Right lobe of liver (tissue), 6 donors: ENCODE measurements around the gene TMUB1. TPM values are rescaled to one million over a fixed set of nuclear protein-coding genes. Genes with fewer than 3 reads are reported as not detected.

Experiments used
- ATAC-seq, 4 donors: fragments of 200-7000 bp; cut with Tn5 transposase; one replicate each; pipeline ENCODE4 v1.9.1; 2020; ENCODE audit warnings: mild to moderate bottlenecking in 4 of 4, moderate library complexity in 4 of 4
- DNase-seq, 3 donors: peaks; one replicate each; pipeline ENCODE4 v3.0.0-alpha.2; 2020
- H3K27ac ChIP-seq, 3 donors: fragments of 200-600 bp; one replicate each; pipeline ENCODE4 v1.8.0; 2022
- H3K27me3 ChIP-seq, 2 donors: fragments of 200-600 bp; one replicate each; pipeline ENCODE4 v1.8.0; 2022
- H3K36me3 ChIP-seq, 4 donors: fragments of 200-600 bp; sonication (generic) in 1 of 4; one replicate each; pipeline versions ENCODE4 v1.5.1 to v1.8.0; 2017 to 2022; ENCODE audit warnings: control low read depth in 1 of 4
- H3K4me1 ChIP-seq, 4 donors: fragments of 200-600 bp; sonication (generic) in 1 of 4; one replicate each; pipeline versions ENCODE4 v1.5.1 to v1.8.0; 2017 to 2022; ENCODE audit warnings: control low read depth in 1 of 4
- H3K4me3 ChIP-seq, 3 donors: fragments of 200-600 bp; one replicate each; pipeline ENCODE4 v1.8.0; 2022
- H3K9me3 ChIP-seq, 4 donors: fragments of 200-600 bp; sonication (generic) in 1 of 4; one replicate each; pipeline versions ENCODE4 v1.5.1 to v1.8.0; 2017 to 2022; ENCODE audit warnings: control low read depth in 1 of 4
- POLR2A ChIP-seq: fragments of 450-650 bp; IDR thresholded peaks from one replicate; pipeline ENCODE4 v1.6.1; 2017; ENCODE audit warnings: antibody characterized with exemption, mild to moderate bottlenecking
- WGBS: methylation state at CpG from one replicate; pipeline ENCODE4 v1.1.6; 2018; ENCODE audit warnings: low coverage, low lambda C conversion rate; ENCODE audit not compliant: insufficient coverage; ENCODE audit errors: missing lambda C conversion rate; 5-methylcytosine and 5-hydroxymethylcytosine counted together
- intact Hi-C, 2 donors: fragments of 100-400 bp; cut with DNase I; formaldehyde crosslinking; loops; one replicate each; pipeline versions ENCODE4 v1.11.2 to v1.14.1; 2022
- total RNA-seq, 6 experiments: library from RNA; depleted of rRNA in 2 of 6; stranded (reverse); fragments of >200 nt in 2 of 6; fragmentation: NEBNext Ultra II Directional in 3 of 6; extraction: Animal tissue kit (Norgen Biotek cat#: 25700) in 3 of 6; gene quantifications; one replicate each; pipeline versions ENCODE4 v1.1.0 to v1.2.4, GENCODE V29; 2016 to 2023
- TF ChIP-seq, protein P1 (sequence below), 4 donors: fragments of 200-600 bp in 3 of 4; fragments of 450-650 bp in 1 of 4; IDR thresholded peaks; one replicate each; pipeline versions ENCODE4 v1.5.1 to v1.8.0; 2016 to 2022; ENCODE audit warnings: antibody characterized with exemption in 4 of 4, mild to moderate bottlenecking in 2 of 4
- donor health status: DM: no; HTN: yes; CAD: no.
- donor health status: DM: no; HTN: no; CAD: no.
- donor health status: DM: no; HTN: no; CAD: no.
- donor health status: DM: no; HTN: yes; CAD: no.
- donor health status: DM: no; HTN: yes; CAD: no.

Gene TMUB1
- total RNA-seq, 6 experiments from 2014 or later, result 27.7 to 63.1 (median 41.8) TPM

DNA sequence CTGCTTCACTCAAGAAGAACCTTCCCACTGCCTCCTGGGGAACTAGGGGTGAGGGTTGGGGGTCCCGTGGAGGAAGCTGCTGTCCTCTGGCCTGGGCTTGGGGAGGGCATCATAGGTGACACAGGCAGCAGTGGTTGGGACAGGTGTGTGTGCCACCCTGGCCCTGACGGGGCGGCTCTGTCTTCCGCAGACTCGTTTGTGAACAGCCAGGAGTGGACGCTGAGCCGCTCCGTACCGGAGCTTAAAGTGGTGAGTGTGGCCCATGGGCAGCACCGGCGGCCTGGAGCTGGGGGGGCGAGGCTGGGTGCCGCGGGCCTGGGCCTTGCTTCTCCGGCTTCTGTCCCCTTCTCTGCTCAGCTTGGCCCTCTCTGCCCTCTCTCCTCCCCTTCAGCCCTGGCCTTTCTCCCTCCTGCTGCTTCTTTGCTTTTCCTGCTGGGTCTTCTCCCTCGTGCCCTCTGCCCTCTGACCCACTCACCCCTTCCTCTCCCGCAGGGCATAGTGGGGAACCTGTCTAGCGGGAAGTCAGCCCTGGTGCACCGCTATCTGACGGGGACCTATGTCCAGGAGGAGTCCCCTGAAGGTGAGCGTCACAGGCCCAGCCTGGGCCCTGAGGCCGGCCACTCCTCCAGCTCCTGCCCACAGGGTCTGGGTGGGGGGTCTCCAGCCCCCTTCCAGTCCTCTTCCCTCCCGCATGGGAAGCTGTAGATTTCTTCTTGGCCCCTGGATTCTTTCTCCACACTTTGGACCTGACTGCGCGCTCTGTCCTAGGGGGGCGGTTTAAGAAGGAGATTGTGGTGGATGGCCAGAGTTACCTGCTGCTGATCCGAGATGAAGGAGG, 33.5 kb upstream of the TMUB1 start:
- DNase-seq (no peak), ATAC-seq (no peak)
- TF ChIP-seq, protein P1, sequence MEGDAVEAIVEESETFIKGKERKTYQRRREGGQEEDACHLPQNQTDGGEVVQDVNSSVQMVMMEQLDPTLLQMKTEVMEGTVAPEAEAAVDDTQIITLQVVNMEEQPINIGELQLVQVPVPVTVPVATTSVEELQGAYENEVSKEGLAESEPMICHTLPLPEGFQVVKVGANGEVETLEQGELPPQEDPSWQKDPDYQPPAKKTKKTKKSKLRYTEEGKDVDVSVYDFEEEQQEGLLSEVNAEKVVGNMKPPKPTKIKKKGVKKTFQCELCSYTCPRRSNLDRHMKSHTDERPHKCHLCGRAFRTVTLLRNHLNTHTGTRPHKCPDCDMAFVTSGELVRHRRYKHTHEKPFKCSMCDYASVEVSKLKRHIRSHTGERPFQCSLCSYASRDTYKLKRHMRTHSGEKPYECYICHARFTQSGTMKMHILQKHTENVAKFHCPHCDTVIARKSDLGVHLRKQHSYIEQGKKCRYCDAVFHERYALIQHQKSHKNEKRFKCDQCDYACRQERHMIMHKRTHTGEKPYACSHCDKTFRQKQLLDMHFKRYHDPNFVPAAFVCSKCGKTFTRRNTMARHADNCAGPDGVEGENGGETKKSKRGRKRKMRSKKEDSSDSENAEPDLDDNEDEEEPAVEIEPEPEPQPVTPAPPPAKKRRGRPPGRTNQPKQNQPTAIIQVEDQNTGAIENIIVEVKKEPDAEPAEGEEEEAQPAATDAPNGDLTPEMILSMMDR (IDR thresholded peaks at IDR 0.05), result no peak
- no peak for TF ChIP-seq POLR2A
- no peaks in the 10 kb centered on the region for H3K27me3 ChIP-seq
- H3K36me3 ChIP-seq, result peaks cover 0 to 27% (median 7%) of the 10 kb centered on the region in 4 donors
- 60% methylated on average over 3 of the region's 27 CpGs for WGBS
- no peaks in the 10 kb centered on the region for H3K9me3 ChIP-seq
- no peak overlapping the region for H3K4me3 ChIP-seq
- H3K4me1 ChIP-seq, result no peaks in the 10 kb centered on the region
- intact Hi-C loops, result no loop called here
- H3K27ac ChIP-seq, result no peak overlapping the region

DNA sequence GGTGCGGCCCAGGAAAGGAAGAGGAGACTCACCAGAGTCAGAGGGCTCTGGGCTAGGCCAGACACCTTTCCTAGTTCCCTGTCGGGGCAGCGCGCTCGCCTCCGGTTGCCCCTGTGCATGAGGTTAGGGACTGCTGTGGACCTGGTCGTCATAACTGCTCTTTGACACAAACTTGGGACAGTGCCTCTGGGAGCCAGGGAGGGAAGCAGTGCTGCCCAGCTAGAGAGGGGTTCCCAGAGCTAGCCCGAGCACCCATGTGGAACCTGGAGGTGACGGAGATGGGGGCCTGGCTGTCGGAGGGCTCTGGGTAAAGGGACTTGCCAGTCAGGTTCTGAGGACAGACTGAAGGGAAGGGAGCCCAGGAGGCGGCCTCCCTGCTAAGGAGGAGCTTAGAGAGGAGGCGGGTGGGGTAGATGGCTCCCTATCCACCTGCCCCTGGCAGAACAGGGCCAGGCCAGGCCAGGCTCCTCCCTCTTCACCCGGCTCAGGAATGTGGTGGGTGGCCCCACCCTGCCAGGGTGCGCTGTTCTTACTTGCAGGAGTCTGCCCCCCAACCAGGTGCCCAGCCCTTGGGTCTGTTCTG, 32.6 kb upstream of the TMUB1 start:
- Histone ChIP-seq H3K4me1 (no peaks in the 10 kb centered on the region), H3K27me3 (no peaks in the 10 kb centered on the region), H3K27ac (no peak overlapping the region), H3K4me3 (no peak overlapping the region), H3K36me3 (peaks cover 0 to 27% (median 7%) of the 10 kb centered on the region in 4 donors), H3K9me3 (no peaks in the 10 kb centered on the region)
- 81% methylated on average over 4 of the region's 14 CpGs for WGBS
- ATAC-seq, result no peak
- TF ChIP-seq, protein P1 (IDR thresholded peaks at IDR 0.05), result no peak
- TF ChIP-seq POLR2A, result no peak
- intact Hi-C loops, result no loop called here
- DNase-seq, result no peak

DNA sequence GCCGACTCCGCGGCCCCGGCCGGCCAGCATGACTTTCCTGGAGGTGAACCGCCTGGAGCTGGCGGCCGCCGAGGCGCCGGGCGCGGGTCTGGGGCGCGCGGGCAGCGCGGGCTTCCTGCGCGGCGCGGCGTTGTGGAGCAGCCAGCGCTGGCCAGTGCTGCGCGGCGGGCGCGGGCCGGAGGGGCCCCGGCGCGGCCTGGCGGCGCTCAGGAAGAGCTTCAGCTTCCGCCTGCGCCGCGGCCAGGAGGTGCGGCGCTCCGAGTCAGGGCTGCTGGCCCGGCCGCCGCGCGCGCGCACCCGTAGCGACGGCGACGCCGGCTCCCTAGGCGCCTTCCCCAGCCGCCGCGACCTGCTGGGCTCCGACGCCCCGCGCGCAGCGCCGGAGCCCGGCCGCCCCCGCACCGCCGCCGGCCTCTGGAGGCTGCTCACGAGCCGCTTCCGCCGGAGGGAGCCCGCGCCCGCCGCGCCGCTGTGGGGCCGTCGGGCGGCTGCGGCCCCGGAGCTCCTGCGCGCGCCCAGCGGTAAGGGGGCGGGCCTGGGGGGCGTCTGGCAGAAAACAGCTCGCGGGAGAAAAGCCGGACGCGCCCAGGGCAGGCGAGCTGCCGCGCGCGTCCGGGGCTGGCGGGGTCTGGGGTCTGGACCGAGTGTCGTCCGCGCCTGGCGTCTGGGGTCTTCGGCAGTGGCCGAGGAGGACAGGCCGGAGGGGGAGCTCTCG, 32.0 kb upstream of the TMUB1 start:
- DNase-seq, result no peak
- no peak overlapping the region for H3K27ac ChIP-seq
- peak in 3 of 4 donors; percentile 23 to 39 (median 28) for ATAC-seq
- WGBS, result 55% methylated on average over 4 of the region's 114 CpGs
- no peaks in the 10 kb centered on the region for H3K4me1 ChIP-seq
- H3K4me3 ChIP-seq, result no peak overlapping the region
- no peak for TF ChIP-seq POLR2A
- TF ChIP-seq, protein P1 (IDR thresholded peaks at IDR 0.05), result no peak
- peaks cover 0 to 21% (median 4%) of the 10 kb centered on the region in 4 donors for H3K36me3 ChIP-seq
- intact Hi-C loops, result no loop called here
- no peaks in the 10 kb centered on the region for H3K9me3 ChIP-seq
- no peaks in the 10 kb centered on the region for H3K27me3 ChIP-seq

DNA sequence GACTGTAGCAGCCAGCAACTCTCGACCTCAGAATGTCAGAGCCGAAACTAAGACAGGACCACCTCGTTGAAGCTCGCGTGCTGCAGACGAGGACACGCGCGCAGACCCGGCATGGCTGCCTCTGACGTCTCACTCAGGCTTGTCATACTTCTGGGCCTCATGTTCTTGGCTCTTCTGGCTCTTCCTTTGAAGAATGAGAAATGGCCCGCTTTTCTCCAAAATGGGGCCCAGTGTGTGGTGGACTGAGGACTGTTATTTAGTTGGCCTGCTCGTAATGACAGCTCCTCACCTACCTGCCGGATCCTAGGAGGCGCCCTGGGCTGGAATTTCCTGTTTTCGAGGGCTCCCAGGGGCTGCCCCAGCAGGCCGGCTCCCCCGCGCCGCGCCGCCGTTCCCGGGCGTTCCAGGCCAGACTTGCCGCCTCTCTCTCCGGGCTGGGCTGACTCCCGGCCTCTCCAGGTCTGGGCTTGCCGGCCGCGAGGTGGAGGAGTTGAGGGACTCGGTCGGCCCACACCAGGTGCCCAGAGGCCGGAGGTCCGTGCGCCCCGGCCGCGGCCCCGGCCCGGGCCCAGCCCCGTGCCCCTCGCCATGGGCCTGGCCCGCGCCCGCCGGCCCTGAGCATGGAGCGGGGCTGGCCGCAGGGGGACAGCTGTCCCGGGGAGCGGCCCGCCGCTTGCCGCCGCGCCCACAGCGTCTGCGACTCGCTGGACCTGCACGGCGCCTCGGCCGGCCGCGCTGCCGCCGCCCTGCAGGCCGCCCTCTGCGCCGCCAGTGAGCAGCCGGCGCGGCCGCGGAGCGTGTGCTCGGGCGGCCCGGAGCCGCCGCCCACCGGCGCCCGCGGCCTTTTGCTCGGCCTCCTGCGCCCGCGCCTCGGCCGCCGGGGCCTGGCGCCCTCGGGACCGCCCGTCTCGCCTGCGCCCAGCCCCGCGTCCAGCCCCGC, 31.1 kb upstream of the TMUB1 start:
- 70% methylated on average over 4 of the region's 101 CpGs for WGBS
- no peak for ATAC-seq
- H3K27me3 ChIP-seq, result no peaks in the 10 kb centered on the region
- peaks cover 0 to 13% (median 2%) of the 10 kb centered on the region in 4 donors for H3K36me3 ChIP-seq
- DNase-seq, result no peak
- no peaks in the 10 kb centered on the region for H3K4me1 ChIP-seq
- no peak for TF ChIP-seq POLR2A
- TF ChIP-seq, protein P1 (IDR thresholded peaks at IDR 0.05), result no peak
- intact Hi-C loops, result loop anchor here in 1 of 2 donors (5.0 kb wide), 1 partner anchor 82 kb away; no protein-coding TSS in a partner anchor
- no peak overlapping the region for H3K27ac ChIP-seq
- no peak overlapping the region for H3K4me3 ChIP-seq
- no peaks in the 10 kb centered on the region for H3K9me3 ChIP-seq
